Hepatocyte (in vitro differentiated cells): ENCODE data around the gene EDAR. TPM values are rescaled to one million over a fixed set of nuclear protein-coding genes. Genes with fewer than 3 reads are reported as not detected.

Experiments
- DNase-seq: peaks from one replicate; pipeline ENCODE4 v3.0.0-alpha.2; 2016; ENCODE audit warnings: low spot score
- H2AFZ ChIP-seq: fragments of 200-600 bp; sonication (generic); 2 replicates; pipeline ENCODE4 v1.6.0; 2016; ENCODE audit warnings: antibody characterized with exemption, mild to moderate bottlenecking
- H3K27ac ChIP-seq: fragments of 200-600 bp; sonication (generic); 2 replicates; pipeline ENCODE4 v1.5.1; 2016; ENCODE audit warnings: mild to moderate bottlenecking
- H3K27me3 ChIP-seq: fragments of 200-600 bp; sonication (generic); 2 replicates; pipeline ENCODE4 v1.6.1; 2016
- H3K36me3 ChIP-seq: fragments of 200-600 bp; sonication (generic); replicated peaks from 2 replicates; pipeline ENCODE4 v1.5.1; 2016; ENCODE audit warnings: low read depth; ENCODE audit not compliant: insufficient read depth
- H3K4me1 ChIP-seq: fragments of 200-600 bp; sonication (generic); 2 replicates; pipeline ENCODE4 v1.5.1; 2016; ENCODE audit warnings: mild to moderate bottlenecking, moderate library complexity; ENCODE audit not compliant: insufficient read depth
- H3K4me2 ChIP-seq: fragments of 200-600 bp; sonication (generic); 2 replicates; pipeline ENCODE4 v1.6.0; 2016
- H3K4me3 ChIP-seq: fragments of 200-600 bp; sonication (generic); 2 replicates; pipeline ENCODE4 v1.5.1; 2016; ENCODE audit warnings: mild to moderate bottlenecking
- H3K79me2 ChIP-seq: fragments of 200-600 bp; sonication (generic); 2 replicates; pipeline ENCODE4 v1.6.0; 2017; ENCODE audit warnings: mild to moderate bottlenecking
- H3K9me2 ChIP-seq: fragments of 200-600 bp; sonication (generic); replicated peaks from 2 replicates; pipeline ENCODE4 v1.6.0; 2017; ENCODE audit warnings: mild to moderate bottlenecking; ENCODE audit not compliant: insufficient read depth
- H3K9me3 ChIP-seq: fragments of 200-600 bp; sonication (generic); 2 replicates; pipeline ENCODE4 v1.5.1; 2016; ENCODE audit warnings: low read depth, mild to moderate bottlenecking
- H4K20me1 ChIP-seq: fragments of 200-600 bp; sonication (generic); 2 replicates; pipeline ENCODE4 v1.6.0; 2016; ENCODE audit warnings: mild to moderate bottlenecking; ENCODE audit not compliant: insufficient read depth, poor library complexity, severe bottlenecking
- EZH2 ChIP-seq: fragments of 200-600 bp; sonication (generic); IDR thresholded peaks from 2 replicates; pipeline ENCODE4 v1.6.1; 2016; ENCODE audit warnings: antibody characterized with exemption, mild to moderate bottlenecking, borderline replicate concordance
- EZH2phosphoT487 ChIP-seq: fragments of 200-600 bp; sonication (generic); IDR thresholded peaks from one replicate; pipeline ENCODE4 v1.6.1; 2018; ENCODE audit warnings: antibody characterized with exemption, mild to moderate bottlenecking, low read depth, moderate library complexity; ENCODE audit not compliant: unreplicated experiment, severe bottlenecking
- WGBS: methylation state at CpG from one replicate; pipeline ENCODE4 v1.1.6; 2016; ENCODE audit warnings: low lambda C conversion rate; ENCODE audit errors: missing lambda C conversion rate; 5-methylcytosine and 5-hydroxymethylcytosine counted together
- polyA plus RNA-seq: library from polyadenylated mRNA; unstranded; fragments of >200 nt; fragmentation: Nextera tagmentation; extraction: Ambion mirVana; gene quantifications from 2 replicates; pipeline ENCODE4 v1.2.1, GENCODE V29; 2016
- total RNA-seq: library from RNA; depleted of rRNA; stranded (reverse); fragments of >200 nt; gene quantifications from 2 replicates; pipeline ENCODE4 v1.2.3, GENCODE V29; 2014
- TF ChIP-seq, protein P1 (sequence below): fragments of 200-600 bp; sonication (generic); IDR thresholded peaks from 2 replicates; pipeline ENCODE4 v1.5.1; 2016; ENCODE audit warnings: antibody characterized with exemption, mild to moderate bottlenecking; ENCODE audit not compliant: poor library complexity

EDAR gene
- total and polyA plus RNA-seq, 2 experiments from 2014 or later = 0.20 to 0.21 TPM

DNA sequence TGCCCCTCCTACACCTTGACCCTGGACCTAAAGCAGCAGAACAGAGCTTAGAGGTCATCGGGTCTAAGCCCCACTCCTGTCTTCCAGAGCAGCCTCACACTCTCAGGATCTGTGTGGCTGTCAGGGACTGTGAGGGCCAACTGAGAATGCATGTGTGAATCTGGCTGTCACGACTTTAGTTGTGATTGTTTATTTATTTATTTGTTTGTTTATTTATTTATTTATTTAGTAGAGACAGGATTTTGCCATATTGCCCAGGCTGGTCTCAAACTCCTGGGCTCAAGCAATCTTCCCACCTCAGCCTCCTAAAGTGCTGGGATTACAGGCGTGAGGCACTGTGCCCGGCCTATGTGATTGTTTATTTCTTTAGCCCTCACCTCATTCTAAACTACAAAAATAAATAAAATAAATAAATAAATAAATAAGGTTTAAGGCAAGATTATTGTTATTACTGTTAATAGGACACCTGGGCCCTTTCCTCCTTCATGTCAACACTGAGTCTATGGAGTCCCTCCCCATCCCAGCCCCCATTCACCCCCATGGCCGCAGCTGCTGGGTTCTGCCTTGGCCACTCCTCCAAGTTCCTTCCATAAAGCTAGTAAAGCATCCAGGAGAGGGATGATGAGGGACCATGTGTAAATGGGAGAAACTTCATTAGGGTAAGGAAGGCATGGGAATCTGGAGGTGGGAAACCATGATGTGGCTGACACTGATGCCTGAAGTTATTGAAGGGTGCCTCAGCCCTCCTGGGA, 39.9 kb upstream of the EDAR start:
- H3K4me3 ChIP-seq = no peak overlapping the region
- no peaks in the 10 kb centered on the region for H3K9me3 ChIP-seq
- TF ChIP-seq EZH2 (no peak), EZH2phosphoT487 (no peak)
- TF ChIP-seq, protein P1, sequence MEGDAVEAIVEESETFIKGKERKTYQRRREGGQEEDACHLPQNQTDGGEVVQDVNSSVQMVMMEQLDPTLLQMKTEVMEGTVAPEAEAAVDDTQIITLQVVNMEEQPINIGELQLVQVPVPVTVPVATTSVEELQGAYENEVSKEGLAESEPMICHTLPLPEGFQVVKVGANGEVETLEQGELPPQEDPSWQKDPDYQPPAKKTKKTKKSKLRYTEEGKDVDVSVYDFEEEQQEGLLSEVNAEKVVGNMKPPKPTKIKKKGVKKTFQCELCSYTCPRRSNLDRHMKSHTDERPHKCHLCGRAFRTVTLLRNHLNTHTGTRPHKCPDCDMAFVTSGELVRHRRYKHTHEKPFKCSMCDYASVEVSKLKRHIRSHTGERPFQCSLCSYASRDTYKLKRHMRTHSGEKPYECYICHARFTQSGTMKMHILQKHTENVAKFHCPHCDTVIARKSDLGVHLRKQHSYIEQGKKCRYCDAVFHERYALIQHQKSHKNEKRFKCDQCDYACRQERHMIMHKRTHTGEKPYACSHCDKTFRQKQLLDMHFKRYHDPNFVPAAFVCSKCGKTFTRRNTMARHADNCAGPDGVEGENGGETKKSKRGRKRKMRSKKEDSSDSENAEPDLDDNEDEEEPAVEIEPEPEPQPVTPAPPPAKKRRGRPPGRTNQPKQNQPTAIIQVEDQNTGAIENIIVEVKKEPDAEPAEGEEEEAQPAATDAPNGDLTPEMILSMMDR = no peak
- no peaks in the 10 kb centered on the region for H3K27me3 ChIP-seq
- no peaks in the 10 kb centered on the region for H3K9me2 ChIP-seq
- 69% methylated on average over 5 of the region's 5 CpGs for WGBS
- DNase-seq = no peak
- no peaks in the 10 kb centered on the region for H3K79me2 ChIP-seq
- no peaks in the 10 kb centered on the region for H4K20me1 ChIP-seq
- peaks cover 9% of the 10 kb centered on the region for H3K4me1 ChIP-seq
- H3K4me2 ChIP-seq = no peak overlapping the region
- H3K36me3 ChIP-seq = no peaks in the 10 kb centered on the region
- H2AFZ ChIP-seq = no peak overlapping the region
- no peak overlapping the region for H3K27ac ChIP-seq

DNA sequence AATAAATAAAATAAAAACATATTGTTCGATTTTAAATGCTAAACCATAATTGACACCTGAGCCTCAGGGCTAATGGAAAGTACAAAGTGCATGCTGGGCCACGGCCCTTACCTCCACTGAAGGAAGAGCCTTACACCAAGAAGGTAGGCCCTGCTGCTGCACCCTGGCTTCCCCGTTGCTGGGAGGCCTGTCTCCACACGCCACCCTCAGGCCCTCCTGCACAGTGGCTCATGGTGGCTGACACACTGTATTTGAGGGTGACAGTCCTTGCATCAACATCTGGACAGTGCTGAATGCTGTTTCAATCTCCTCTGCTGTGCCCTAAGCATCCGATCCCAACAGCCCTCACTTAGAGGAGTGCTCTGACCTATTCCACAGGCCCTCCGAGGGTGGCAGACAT, 39.3 kb upstream of the EDAR start:
- H3K4me3 ChIP-seq = no peak overlapping the region
- no peak overlapping the region for H3K4me2 ChIP-seq
- WGBS = 80% methylated on average over 6 of the region's 6 CpGs
- H4K20me1 ChIP-seq = no peaks in the 10 kb centered on the region
- peaks cover 9% of the 10 kb centered on the region for H3K4me1 ChIP-seq
- TF ChIP-seq EZH2 (no peak), EZH2phosphoT487 (no peak)
- TF ChIP-seq, protein P1 = no peak
- H3K36me3 ChIP-seq = no peaks in the 10 kb centered on the region
- H3K27ac ChIP-seq = no peak overlapping the region
- H2AFZ ChIP-seq = no peak overlapping the region
- DNase-seq = no peak
- H3K9me2 ChIP-seq = no peaks in the 10 kb centered on the region
- no peaks in the 10 kb centered on the region for H3K79me2 ChIP-seq
- H3K9me3 ChIP-seq = no peaks in the 10 kb centered on the region
- H3K27me3 ChIP-seq = no peaks in the 10 kb centered on the region

DNA sequence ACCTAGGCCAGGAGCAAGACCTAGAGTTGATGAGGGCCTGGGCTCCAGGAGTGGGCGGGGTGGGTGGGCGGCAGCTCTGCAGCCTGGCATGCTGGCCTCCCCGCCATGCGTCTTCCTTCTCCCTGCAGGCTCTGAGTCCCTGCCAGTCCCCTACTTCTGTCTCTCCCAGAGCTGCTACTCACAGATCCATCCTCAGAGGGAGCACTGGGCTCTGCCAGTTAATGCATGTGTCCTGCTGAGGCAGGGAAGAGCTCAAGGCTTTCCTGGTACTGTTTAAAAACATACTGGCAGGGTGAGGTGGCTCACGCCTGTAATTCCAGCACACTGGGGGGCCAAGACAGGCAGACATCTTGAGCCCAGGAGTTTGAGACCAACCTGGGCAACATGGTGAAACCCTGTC, 38.7 kb upstream of the EDAR start:
- 90% methylated on average over 3 of the region's 5 CpGs for WGBS
- H3K9me3 ChIP-seq = no peaks in the 10 kb centered on the region
- peaks cover 9% of the 10 kb centered on the region for H3K4me1 ChIP-seq
- H3K27me3 ChIP-seq = no peaks in the 10 kb centered on the region
- H3K4me2 ChIP-seq = no peak overlapping the region
- H3K9me2 ChIP-seq = no peaks in the 10 kb centered on the region
- no peaks in the 10 kb centered on the region for H3K36me3 ChIP-seq
- TF ChIP-seq, protein P1 = no peak
- TF ChIP-seq EZH2 = no peak
- TF ChIP-seq EZH2phosphoT487 = no peak
- no peaks in the 10 kb centered on the region for H3K79me2 ChIP-seq
- H3K4me3 ChIP-seq = no peak overlapping the region
- no peaks in the 10 kb centered on the region for H4K20me1 ChIP-seq
- H3K27ac ChIP-seq = no peak overlapping the region
- no peak overlapping the region for H2AFZ ChIP-seq
- no peak for DNase-seq
